ENCODE data around the gene ATE1.

GRCh38 chr10:121935702-121936101, 7.9 kb upstream of the ATE1 start:
- TF ChIP-seq CTCF (IDR thresholded peaks at IDR 0.05; ENCODE audit: borderline replicate concordance, extremely low read depth, low read length, poor library complexity, severe bottlenecking), result no peak
- TF ChIP-seq EZH2 (IDR thresholded peaks at IDR 0.05; ENCODE audit: borderline replicate concordance, low read depth, low read length, severe bottlenecking), result no peak
